Measurements from ENCODE around the gene SHISA7.

- TF ChIP-seq CTCF (IDR thresholded peaks at IDR 0.05; ENCODE audit: low read depth, low read length) (no peak), POLR2A (IDR thresholded peaks at IDR 0.05; ENCODE audit: extremely low read depth, insufficient read length) (no peak), MAX (IDR thresholded peaks at IDR 0.05; ENCODE audit: low read depth, low read length) (no peak), MYC (IDR thresholded peaks at IDR 0.05; ENCODE audit: low read depth, low read length) (no peak)
Measured at GRCh38 chr19:55474269-55475265, 31.5 kb upstream of the SHISA7 start.
